Keratinocyte (primary cell): ENCODE results near the gene ROPN1L. TPM values are rescaled to one million over a fixed set of nuclear protein-coding genes. Genes with fewer than 3 reads are reported as not detected.
A peak's percentile ranks its signal among the peaks of the same experiment; 100 is the strongest.

Experiments
- DNase-seq: peaks from one replicate; pipeline ENCODE4 v3.0.0-alpha.2; 2011; ENCODE audit warnings: low read depth, missing footprints, low spot score
- FAIRE-seq: peaks from 2 replicates; lab custom pipeline; 2011; peaks lifted over from hg19 to GRCh38; lab: Jason Lieb, UNC
- H2AFZ ChIP-seq: 2 replicates; pipeline ENCODE4 v1.6.0; 2012; ENCODE audit warnings: low read length, control low read depth, inconsistent platforms; ENCODE audit not compliant: control insufficient read depth
- H3K27ac ChIP-seq: 2 replicates; pipeline ENCODE4 v1.5.1; 2011; ENCODE audit warnings: low read length; ENCODE audit not compliant: control insufficient read depth, insufficient read depth
- H3K27me3 ChIP-seq: 3 replicates; pipeline ENCODE4 v1.6.0; 2011; ENCODE audit warnings: low read length; ENCODE audit not compliant: control insufficient read depth, insufficient read depth; ENCODE audit errors: extremely low read depth
- H3K36me3 ChIP-seq, 2 experiments: 2 replicates in 1 of 2; 3 replicates in 1 of 2; pipeline ENCODE4 v1.5.1; 2011; ENCODE audit warnings: low read length in 2 of 2, mild to moderate bottlenecking in 1 of 2; ENCODE audit not compliant: control insufficient read depth in 2 of 2, insufficient read depth in 2 of 2; ENCODE audit errors: extremely low read depth in 1 of 2
- H3K4me1 ChIP-seq: 3 replicates; pipeline ENCODE4 v1.5.1; 2011; ENCODE audit warnings: low read length; ENCODE audit not compliant: control insufficient read depth, insufficient read depth; ENCODE audit errors: extremely low read depth
- H3K4me2 ChIP-seq: 3 replicates; pipeline ENCODE4 v1.6.0; 2011; ENCODE audit warnings: low read depth, low read length; ENCODE audit not compliant: control insufficient read depth, insufficient read depth; ENCODE audit errors: extremely low read depth
- H3K4me3 ChIP-seq, 3 experiments: fragments of 200-600 bp in 1 of 3; sonication (generic) in 1 of 3; 2 replicates in 2 of 3; 3 replicates in 1 of 3; pipeline ENCODE4 v1.5.1; 2011 to 2016; ENCODE audit warnings: low read length in 3 of 3, mild to moderate bottlenecking in 3 of 3, control low read depth in 2 of 3, inconsistent platforms in 1 of 3, low read depth in 1 of 3, mixed read lengths in 1 of 3, mixed run types in 1 of 3, moderate library complexity in 1 of 3; ENCODE audit not compliant: control insufficient read depth in 2 of 3, insufficient read depth in 2 of 3; ENCODE audit errors: extremely low read depth in 1 of 3
- H3K79me2 ChIP-seq: 2 replicates; pipeline ENCODE4 v1.6.0; 2012; ENCODE audit warnings: low read length; ENCODE audit not compliant: control insufficient read depth, insufficient read depth
- H3K9ac ChIP-seq: 3 replicates; pipeline ENCODE4 v1.6.0; 2011; ENCODE audit warnings: low read length; ENCODE audit not compliant: control insufficient read depth, insufficient read depth; ENCODE audit errors: extremely low read depth
- H3K9me1 ChIP-seq: 3 replicates; pipeline ENCODE4 v1.6.0; 2011; ENCODE audit warnings: low read length; ENCODE audit not compliant: control insufficient read depth, insufficient read depth; ENCODE audit errors: extremely low read depth
- H3K9me3 ChIP-seq: 2 replicates; pipeline ENCODE4 v1.5.1; 2012; ENCODE audit warnings: low read depth, low read length; ENCODE audit not compliant: control insufficient read depth
- H4K20me1 ChIP-seq: 3 replicates; pipeline ENCODE4 v1.6.0; 2011; ENCODE audit warnings: low read length; ENCODE audit not compliant: control insufficient read depth, insufficient read depth; ENCODE audit errors: extremely low read depth
- EZH2 ChIP-seq: IDR thresholded peaks from one replicate; pipeline ENCODE4 v1.6.1; 2012; ENCODE audit warnings: inconsistent platforms, mild to moderate bottlenecking, low read length, moderate library complexity
- dilution Hi-C: fragments of 300-500 bp; cut with MboI; formaldehyde crosslinking; loops from one replicate; pipeline ENCODE4 v1.7.0; 2020; ENCODE audit warnings: low sequenced_read_pairs; ENCODE audit not compliant: extremely low pct_ligation_motif_present
- polyA plus RNA-seq, 5 experiments: library from polyadenylated mRNA; depleted of rRNA in 3 of 5; stranded (reverse) in 3 of 5; stranded (forward) in 1 of 5; unstranded in 1 of 5; fragments of >200 nt; gene quantifications; 1 replicate in 1 of 5; 2 replicates in 3 of 5; 3 replicates in 1 of 5; pipeline versions ENCODE4 v1.2.1 to v1.2.3, GENCODE V29; 2011 to 2012; ENCODE audit warnings: missing spikeins in 2 of 5, low read depth in 1 of 5, low replicate concordance in 1 of 5
- TF ChIP-seq, protein P1 (sequence below), 3 experiments: IDR thresholded peaks in 1 of 3; conservative IDR thresholded peaks in 1 of 3; optimal IDR thresholded peaks in 1 of 3; 2 replicates in 2 of 3; 3 replicates in 1 of 3; pipeline versions ENCODE3 to v1.5.1; 2011; ENCODE audit warnings: low read length in 3 of 3, mild to moderate bottlenecking in 3 of 3, moderate library complexity in 2 of 3, control low read depth in 1 of 3, inconsistent platforms in 1 of 3; ENCODE audit not compliant: insufficient read depth in 2 of 3; ENCODE audit errors: extremely low read depth in 1 of 3

The ROPN1L gene
- polyA plus RNA-seq, 1 donor (not counting 4 experiments of a cell fraction or from before 2014, with no cell fraction given): not detected

DNA sequence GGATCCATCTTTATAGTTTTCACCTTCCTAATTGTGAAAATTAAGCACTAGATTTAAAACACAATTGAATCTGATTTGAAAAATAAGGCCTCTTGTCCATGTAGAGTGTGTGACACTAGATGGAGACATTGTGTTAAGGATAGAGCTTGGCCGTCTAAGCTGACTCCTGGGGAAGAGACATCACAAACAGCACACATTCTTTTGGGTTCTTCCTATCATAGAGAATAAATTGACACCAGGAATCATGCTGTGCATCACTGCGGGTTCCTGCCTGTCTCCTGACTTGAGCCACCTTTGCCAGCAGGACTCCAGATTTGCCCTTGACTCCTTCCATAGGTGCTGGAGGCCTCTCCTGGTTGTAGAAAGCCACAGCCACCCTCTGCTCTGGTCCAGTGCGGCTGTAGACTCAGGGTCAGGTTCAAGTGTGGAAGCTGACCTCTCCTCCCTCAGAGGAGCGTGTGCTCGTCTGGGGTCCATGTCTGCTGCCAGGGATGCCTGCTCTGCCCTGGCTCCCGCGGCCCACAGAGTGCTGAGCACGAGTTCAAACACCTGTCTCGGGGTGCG is 11.2 kb downstream of the ROPN1L start:
- no peak overlapping the region for H3K4me3 ChIP-seq
- no peaks in the 10 kb centered on the region for H3K9me3 ChIP-seq
- no peaks in the 10 kb centered on the region for H3K9me1 ChIP-seq
- no peak overlapping the region for H3K9ac ChIP-seq
- peaks cover 35% of the 10 kb centered on the region for H3K4me1 ChIP-seq
- no peaks in the 10 kb centered on the region for H3K79me2 ChIP-seq
- H4K20me1 ChIP-seq: no peaks in the 10 kb centered on the region
- H2AFZ ChIP-seq: no peak overlapping the region
- H3K27me3 ChIP-seq: no peaks in the 10 kb centered on the region
- H3K36me3 ChIP-seq: no peaks in the 10 kb centered on the region
- peak overlapping the region; percentile 29 for H3K4me2 ChIP-seq
- no peak overlapping the region for H3K27ac ChIP-seq
- no peak for TF ChIP-seq EZH2
- TF ChIP-seq, protein P1, sequence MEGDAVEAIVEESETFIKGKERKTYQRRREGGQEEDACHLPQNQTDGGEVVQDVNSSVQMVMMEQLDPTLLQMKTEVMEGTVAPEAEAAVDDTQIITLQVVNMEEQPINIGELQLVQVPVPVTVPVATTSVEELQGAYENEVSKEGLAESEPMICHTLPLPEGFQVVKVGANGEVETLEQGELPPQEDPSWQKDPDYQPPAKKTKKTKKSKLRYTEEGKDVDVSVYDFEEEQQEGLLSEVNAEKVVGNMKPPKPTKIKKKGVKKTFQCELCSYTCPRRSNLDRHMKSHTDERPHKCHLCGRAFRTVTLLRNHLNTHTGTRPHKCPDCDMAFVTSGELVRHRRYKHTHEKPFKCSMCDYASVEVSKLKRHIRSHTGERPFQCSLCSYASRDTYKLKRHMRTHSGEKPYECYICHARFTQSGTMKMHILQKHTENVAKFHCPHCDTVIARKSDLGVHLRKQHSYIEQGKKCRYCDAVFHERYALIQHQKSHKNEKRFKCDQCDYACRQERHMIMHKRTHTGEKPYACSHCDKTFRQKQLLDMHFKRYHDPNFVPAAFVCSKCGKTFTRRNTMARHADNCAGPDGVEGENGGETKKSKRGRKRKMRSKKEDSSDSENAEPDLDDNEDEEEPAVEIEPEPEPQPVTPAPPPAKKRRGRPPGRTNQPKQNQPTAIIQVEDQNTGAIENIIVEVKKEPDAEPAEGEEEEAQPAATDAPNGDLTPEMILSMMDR (optimal IDR thresholded peaks at IDR 0.05 in 1 of 3, IDR thresholded peaks at IDR 0.05 in 1 of 3, conservative IDR thresholded peaks at IDR 0.05 in 1 of 3; ENCODE audit: extremely low read depth in 1 of 3, insufficient read depth in 2 of 3, low read length in 3 of 3): peak; percentile 65 to 75 (median 73)
- FAIRE-seq: peak; percentile 79
- dilution Hi-C loops: no loop called here
- DNase-seq: peak; percentile 62

DNA sequence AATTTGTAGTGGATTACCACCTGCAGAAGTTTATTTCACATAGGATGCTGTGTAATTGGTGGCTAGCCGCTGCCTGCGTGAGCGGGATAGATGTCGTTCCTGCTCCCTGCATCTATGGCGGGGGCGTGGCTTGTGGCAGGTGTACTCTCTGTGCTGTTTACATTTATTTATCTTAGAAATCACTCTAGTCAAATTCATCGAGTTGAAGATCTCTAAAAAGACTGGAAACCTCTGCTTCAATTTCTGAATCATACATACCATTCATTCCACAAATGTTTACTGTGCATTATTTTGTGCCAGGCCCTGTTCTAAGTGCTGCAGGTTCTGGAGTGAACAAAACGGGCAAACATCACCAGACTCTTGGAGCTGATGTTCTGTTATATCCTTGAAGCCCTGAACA is 11.9 kb downstream of the ROPN1L start:
- dilution Hi-C loops: no loop called here
- H3K9me1 ChIP-seq: no peaks in the 10 kb centered on the region
- H3K9ac ChIP-seq: no peak overlapping the region
- FAIRE-seq: peak; percentile 57
- no peaks in the 10 kb centered on the region for H3K36me3 ChIP-seq
- H3K27me3 ChIP-seq: no peaks in the 10 kb centered on the region
- peak; percentile 28 for DNase-seq
- peaks cover 35% of the 10 kb centered on the region for H3K4me1 ChIP-seq
- H3K79me2 ChIP-seq: no peaks in the 10 kb centered on the region
- H4K20me1 ChIP-seq: no peaks in the 10 kb centered on the region
- TF ChIP-seq, protein P1 (optimal IDR thresholded peaks at IDR 0.05 in 1 of 3, IDR thresholded peaks at IDR 0.05 in 1 of 3, conservative IDR thresholded peaks at IDR 0.05 in 1 of 3; ENCODE audit: extremely low read depth in 1 of 3, insufficient read depth in 2 of 3, low read length in 3 of 3): no peak
- no peak for TF ChIP-seq EZH2
- no peak overlapping the region for H3K27ac ChIP-seq
- no peak overlapping the region for H2AFZ ChIP-seq
- peak overlapping the region; percentile 65 for H3K4me2 ChIP-seq
- no peak overlapping the region for H3K4me3 ChIP-seq
- H3K9me3 ChIP-seq: no peaks in the 10 kb centered on the region
